Measurements from ENCODE around the gene DLG2.

- TF ChIP-seq POLR2A (IDR thresholded peaks at IDR 0.05): no peak
- no peak for TF ChIP-seq CTCF (IDR thresholded peaks at IDR 0.05)
- TF ChIP-seq POLR2AphosphoS5 (IDR thresholded peaks at IDR 0.05): no peak
- TF ChIP-seq EP300 (IDR thresholded peaks at IDR 0.05): no peak
Measured at GRCh38 chr11:84236436-84236835, 1390.7 kb downstream of the DLG2 start.

All from suprapubic skin (tissue), 4 donors.